Neural cell (in vitro differentiated cells): ENCODE results near the gene HES4.

Experiments
- CTCF ChIP-seq: fragments of 450-650 bp; IDR thresholded peaks from 2 replicates; pipeline ENCODE4 v1.5.1; 2014; ENCODE audit warnings: antibody characterized with exemption, mild to moderate bottlenecking, moderate library complexity; ENCODE audit not compliant: poor library complexity, severe bottlenecking
- EP300 ChIP-seq: fragments of 450-650 bp; conservative IDR thresholded peaks from 2 replicates; pipeline ENCODE4 v1.6.1; 2014; ENCODE audit warnings: antibody characterized with exemption, mild to moderate bottlenecking, moderate library complexity; ENCODE audit not compliant: poor library complexity, severe bottlenecking
- EZH2 ChIP-seq: fragments of 200-600, 300-800 bp; shearing (Covaris generic), sonication (generic); IDR thresholded peaks from 2 replicates; pipeline ENCODE4 v1.6.1; 2014; ENCODE audit warnings: antibody characterized with exemption, low read length, borderline replicate concordance, mild to moderate bottlenecking; ENCODE audit not compliant: insufficient read depth, poor library complexity, severe bottlenecking
- MXI1 ChIP-seq: fragments of 450-650 bp; conservative IDR thresholded peaks from 2 replicates; pipeline ENCODE4 v1.6.1; 2014; ENCODE audit warnings: antibody characterized with exemption, mild to moderate bottlenecking; ENCODE audit not compliant: poor library complexity, severe bottlenecking
- POLR2AphosphoS5 ChIP-seq: IDR thresholded peaks from 2 replicates; pipeline ENCODE4 v1.6.1; 2012
- RAD21 ChIP-seq: fragments of 450-650 bp; conservative IDR thresholded peaks from 2 replicates; pipeline ENCODE4 v1.6.1; 2014; ENCODE audit warnings: antibody characterized with exemption, mild to moderate bottlenecking, moderate library complexity
- REST ChIP-seq: IDR thresholded peaks from 2 replicates; pipeline ENCODE4 v1.6.1; 2012; ENCODE audit warnings: borderline replicate concordance
- SMC3 ChIP-seq: fragments of 450-650 bp; conservative IDR thresholded peaks from 2 replicates; pipeline ENCODE4 v1.6.1; 2014; ENCODE audit warnings: antibody characterized with exemption, mild to moderate bottlenecking, moderate library complexity; ENCODE audit not compliant: poor library complexity
- TAF1 ChIP-seq: IDR thresholded peaks from 2 replicates; pipeline ENCODE4 v1.6.1; 2012; ENCODE audit warnings: low read depth

- TF ChIP-seq CTCF = no peak
- no peak for TF ChIP-seq EP300
- no peak for TF ChIP-seq SMC3
- no peak for TF ChIP-seq EZH2
- TF ChIP-seq RAD21 = no peak
- no peak for TF ChIP-seq POLR2AphosphoS5
- TF ChIP-seq TAF1 = no peak
- TF ChIP-seq MXI1 = no peak
- no peak for TF ChIP-seq REST
Measured at GRCh38 chr1:1023700-1024099, 23.8 kb upstream of the HES4 start.
